K562 (cell line): ENCODE results near the gene OR13J1. TPM values are rescaled to one million over a fixed set of nuclear protein-coding genes. Genes with fewer than 3 reads are reported as not detected.
A peak's percentile ranks its signal among the peaks of the same experiment; 100 is the strongest.

Experiments
- ATAC-seq: fragments of 200-7000 bp; cut with Tn5 transposase; 3 replicates; pipeline ENCODE4 v1.9.1; 2020; ENCODE audit warnings: moderate library complexity
- BruUV-seq: library from RNA; stranded (reverse); fragments of 400-500 nt; replicated peaks from 2 replicates; lab custom pipeline; 2021; lab: Mats Ljungman, UMichigan
- CTCF ChIA-PET: fragments of 300-600 bp; formaldehyde crosslinking; extraction: SDS; loops from one replicate; lab custom pipeline; 2021; ENCODE audit warnings: low intra/inter-chr PET ratio; lab: Yijun Ruan, JAX
- POLR2A ChIA-PET: fragments of 300-600, 350-650 bp; sonication (Branson Sonifier 250); formaldehyde crosslinking; extraction: SDS; loops from one replicate; lab custom pipeline; 2021; ENCODE audit warnings: antibody characterized with exemption, inconsistent platforms; lab: Yijun Ruan, JAX
- DNase-seq, 4 experiments: peaks; one replicate each; pipeline versions ENCODE4 v3.0.0 to v3.0.0-alpha.2; 2011 to 2018; ENCODE audit warnings: low spot score in 3 of 4, mixed read lengths in 3 of 4; ENCODE audit errors: extremely low read depth in 1 of 4
- FAIRE-seq: peaks from 2 replicates; lab custom pipeline; 2011; peaks lifted over from hg19 to GRCh38; lab: Jason Lieb, UNC
- H2AFZ ChIP-seq: 2 replicates; pipeline ENCODE4 v1.6.0; 2011; ENCODE audit warnings: low read depth, low read length, control low read depth, inconsistent platforms
- H3K27ac ChIP-seq: fragments of 200-600 bp; 3 replicates; pipeline ENCODE4 v1.8.0; 2011; ENCODE audit warnings: low read depth, mild to moderate bottlenecking, control low read depth, inconsistent platforms, low read length, moderate library complexity, mixed read lengths; ENCODE audit errors: extremely low read depth
- H3K27me3 ChIP-seq, 2 experiments: fragments of 300-600 bp in 1 of 2; 2 replicates in 1 of 2; 3 replicates in 1 of 2; pipeline versions ENCODE4 v1.6.0 to v1.8.0; 2011; ENCODE audit warnings: inconsistent platforms in 2 of 2, low read length in 2 of 2, mild to moderate bottlenecking in 1 of 2, mixed read lengths in 1 of 2, moderate library complexity in 1 of 2; ENCODE audit not compliant: control insufficient read depth in 2 of 2, insufficient read depth in 2 of 2
- H3K36me3 ChIP-seq: fragments of 300-600 bp; 3 replicates; pipeline ENCODE4 v1.8.0; 2011; ENCODE audit warnings: mild to moderate bottlenecking, low read length, inconsistent platforms; ENCODE audit not compliant: control insufficient read depth, insufficient read depth
- H3K4me1 ChIP-seq, 2 experiments: fragments of 200-600 bp in 1 of 2; replicated peaks in 1 of 2; 2 replicates in 1 of 2; 3 replicates in 1 of 2; pipeline versions ENCODE4 v1.5.1 to v1.8.0; 2011; ENCODE audit warnings: inconsistent platforms in 2 of 2, low read length in 2 of 2, mild to moderate bottlenecking in 1 of 2, mixed read lengths in 1 of 2, moderate library complexity in 1 of 2; ENCODE audit not compliant: control insufficient read depth in 2 of 2, insufficient read depth in 2 of 2
- H3K4me2 ChIP-seq: 2 replicates; pipeline ENCODE4 v1.6.1; 2011; ENCODE audit warnings: low read length, control low read depth, inconsistent platforms, mixed read lengths; ENCODE audit not compliant: insufficient read depth
- H3K4me3 ChIP-seq: fragments of 200-600 bp; sonication (generic), shearing (Covaris generic); 2 replicates; pipeline ENCODE4 v1.5.1; 2016; ENCODE audit warnings: control low read depth, inconsistent platforms
- H3K79me2 ChIP-seq: fragments of 200-600 bp; 3 replicates; pipeline ENCODE4 v1.8.0; 2011; ENCODE audit warnings: low read length, inconsistent platforms; ENCODE audit not compliant: control insufficient read depth, insufficient read depth
- H3K9ac ChIP-seq, 2 experiments: 2 replicates each; pipeline versions ENCODE4 v1.6.0 to v1.6.1; 2011; ENCODE audit warnings: low read depth in 2 of 2, low read length in 2 of 2, control low read depth in 1 of 2, inconsistent platforms in 1 of 2, mild to moderate bottlenecking in 1 of 2, mixed read lengths in 1 of 2; ENCODE audit not compliant: insufficient read depth in 1 of 2
- H3K9me1 ChIP-seq: one replicate; pipeline ENCODE4 v1.6.0; 2011; ENCODE audit warnings: inconsistent platforms, mild to moderate bottlenecking, low read length, moderate library complexity; ENCODE audit not compliant: control insufficient read depth, insufficient read depth
- H3K9me3 ChIP-seq: replicated peaks from 2 replicates; pipeline ENCODE4 v1.5.1; 2011; ENCODE audit warnings: low read depth, low read length, inconsistent platforms; ENCODE audit not compliant: control insufficient read depth, insufficient read depth
- H4K20me1 ChIP-seq: replicated peaks from 2 replicates; pipeline ENCODE4 v1.6.1; 2011; ENCODE audit warnings: low read length, inconsistent platforms, mixed read lengths; ENCODE audit not compliant: control insufficient read depth, insufficient read depth
- NFIC ChIP-seq: fragments of 450-650 bp; IDR thresholded peaks from 2 replicates; pipeline ENCODE4 v1.6.1; 2017; ENCODE audit warnings: mild to moderate bottlenecking, inconsistent platforms
- RAD51 ChIP-seq: fragments of 450-650 bp; IDR thresholded peaks from 2 replicates; pipeline ENCODE4 v1.7.1; 2016; ENCODE audit warnings: low read depth, mild to moderate bottlenecking, borderline replicate concordance
- REST ChIP-seq, 2 experiments: fragments of 450-650 bp; formaldehyde crosslinking in 1 of 2; IDR thresholded peaks; 2 replicates each; pipeline versions ENCODE4 v1.4.0 to v1.6.1; 2014 to 2020; ENCODE audit warnings: mild to moderate bottlenecking in 2 of 2, borderline replicate concordance in 1 of 2, low read depth in 1 of 2
- ZNF143 ChIP-seq: sonication (generic); formaldehyde crosslinking; IDR thresholded peaks from 2 replicates; pipeline ENCODE4 v1.9.0; 2022; ENCODE audit warnings: mild to moderate bottlenecking, missing genetic modification reagents
- WGBS: fragments of 100-300 bp; shearing (Covaris generic); methylation state at CpG from one replicate; pipeline ENCODE4 v1.1.6; 2016; ENCODE audit warnings: low coverage, mixed read lengths; ENCODE audit not compliant: insufficient coverage; ENCODE audit errors: missing lambda C conversion rate; 5-methylcytosine and 5-hydroxymethylcytosine counted together
- in situ Hi-C: fragments of 300-500 bp; cut with MboI; formaldehyde crosslinking; loops from 4 replicates; pipeline ENCODE4 v1.15.0; 2018; ENCODE audit warnings: inconsistent platforms, mixed read lengths
- intact Hi-C: fragments of 100-400 bp; cut with micrococcal nuclease; formaldehyde crosslinking; loops from 2 replicates; pipeline ENCODE4 v1.14.2; 2022
- polyA plus RNA-seq, 8 experiments: library from polyadenylated mRNA; depleted of rRNA in 4 of 8; stranded (reverse) in 5 of 8; unstranded in 3 of 8; fragments of >200 nt; fragmentation: Nextera tagmentation in 2 of 8; fragmentation: Illumina TruSeq in 1 of 8; extraction: Ambion mirVana in 2 of 8; extraction: Trizol in 1 of 8; gene quantifications; 2 replicates each; pipeline versions ENCODE4 v1.2.1 to v1.2.3, GENCODE V29; 2011 to 2014; ENCODE audit warnings: inconsistent platforms in 1 of 8, missing spikeins in 1 of 8
- total RNA-seq, 7 experiments: library from RNA; depleted of rRNA in 6 of 7; stranded (reverse); fragments of >200 nt in 6 of 7; fragmentation: Illumina TruSeq in 2 of 7; extraction: Trizol in 2 of 7; gene quantifications; 2 replicates each; pipeline versions ENCODE4 v1.2.1 to v1.2.3, GENCODE V29; 2011 to 2021; ENCODE audit warnings: low replicate concordance in 1 of 7

The OR13J1 gene
- total and polyA plus RNA-seq, 9 of the 15 experiments (the other 6 are each of a cell fraction or from before 2014, with no cell fraction given), result not detected

- TF ChIP-seq NFIC (peak; percentile 64), RAD51 (no peak), ZNF143 (CRISPR knock-in tag) (no peak), REST (IDR thresholded peaks at IDR 0.05; ENCODE audit: borderline replicate concordance) (peak; percentile 68), REST (CRISPR knock-in tag; IDR thresholded peaks at IDR 0.05; ENCODE audit: low read depth) (no peak)
- Histone ChIP-seq H3K9me1 (no peaks in the 10 kb centered on the region), H3K4me2 (0 out of 2 replicates have a peak within 1 kb of the TSS, but pooled peaks have one; percentile 11), H3K27ac (no peak within 1 kb of the TSS), H2AFZ (peak within 1 kb of the TSS; percentile 71), H4K20me1 (no peaks in the 10 kb centered on the region), H3K79me2 (no peaks in the 10 kb centered on the region), H3K9me3 (no peaks in the 10 kb centered on the region), H3K9ac (peak within 1 kb of the TSS in 1 of 2 experiments; percentile 68; a peak in 2 of 4 replicates), H3K27me3 (no peaks in the 10 kb centered on the region), H3K36me3 (no peaks in the 10 kb centered on the region), H3K4me3 (no peak within 1 kb of the TSS), H3K4me1 (peaks cover 0 to 37% of the 10 kb centered on the region in 2 experiments; a peak in 3 of 5 replicates)
- intact Hi-C loops (no loop called here), in situ Hi-C loops (no loop called here)
- ATAC-seq, result no peak; the same call in 2 of the 3 replicates
- WGBS, result 43% methylated on average over 8 of the region's 30 CpGs
- no TSS peak for BruUV-seq
- POLR2A ChIA-PET, result interaction anchor here (0.7 to 1.4 kb wide), 2 partner anchors 53 to 256 kb away, joined by 3 read pairs; no protein-coding TSS in a partner anchor
- CTCF ChIA-PET, result interaction anchor here (0.7 kb wide), 1 partner anchor 394 kb away, joined by 3 read pairs; no protein-coding TSS in a partner anchor
- FAIRE-seq, result no peak
- DNase-seq, result no peak
Observed at GRCh38 chr9:35905912-35906679, 35.9 kb upstream of the OR13J1 start, which contains the start of gene HRCT1. HRCT1 (plus strand) TSS chr9:35906202; CDS start chr9:35906288, 86 bp downstream.
